ENCODE data around the gene KRT8.
"Not testable (repeated sequence)": the region's sequence is repeated elsewhere in the genome, so short reads cannot be mapped to it uniquely, and the experiment has no call there.

Gene KRT8

DNA sequence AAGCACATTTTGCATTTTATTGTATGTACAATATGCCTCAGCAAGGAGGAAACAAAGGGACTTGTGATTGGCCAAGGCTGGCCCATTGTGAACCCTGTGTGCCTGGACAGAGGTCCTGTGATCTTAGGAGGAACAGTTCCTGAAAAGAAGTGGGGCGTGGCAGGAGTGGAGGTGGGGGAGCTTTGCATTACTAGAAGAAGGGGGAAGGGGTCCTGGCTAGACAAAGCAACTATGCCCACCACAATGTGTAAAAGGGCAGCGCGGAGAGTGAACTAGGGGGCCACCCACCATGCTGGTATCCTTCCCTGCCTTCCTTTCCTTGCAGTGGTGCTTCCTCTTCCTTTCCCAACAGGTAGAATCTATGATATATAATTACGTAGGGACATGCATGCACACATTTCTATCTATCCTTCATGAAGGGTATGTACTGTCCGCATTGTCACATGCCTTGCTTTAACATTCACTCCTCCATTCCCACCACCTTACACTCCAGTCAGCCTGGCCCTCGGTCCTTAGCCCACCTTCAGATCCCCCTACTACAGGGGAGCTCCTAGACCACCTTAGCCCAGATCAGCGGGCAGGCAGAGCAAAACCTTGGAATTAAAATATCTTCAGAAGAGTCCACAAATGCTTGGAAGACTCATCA, 12.5 kb downstream of the KRT8 start:
- no peak overlapping the region for H3K4me3 ChIP-seq (ENCODE audit: low read length)
- DNase-seq (ENCODE audit: low read depth) = no peak
- TF ChIP-seq, protein P1, sequence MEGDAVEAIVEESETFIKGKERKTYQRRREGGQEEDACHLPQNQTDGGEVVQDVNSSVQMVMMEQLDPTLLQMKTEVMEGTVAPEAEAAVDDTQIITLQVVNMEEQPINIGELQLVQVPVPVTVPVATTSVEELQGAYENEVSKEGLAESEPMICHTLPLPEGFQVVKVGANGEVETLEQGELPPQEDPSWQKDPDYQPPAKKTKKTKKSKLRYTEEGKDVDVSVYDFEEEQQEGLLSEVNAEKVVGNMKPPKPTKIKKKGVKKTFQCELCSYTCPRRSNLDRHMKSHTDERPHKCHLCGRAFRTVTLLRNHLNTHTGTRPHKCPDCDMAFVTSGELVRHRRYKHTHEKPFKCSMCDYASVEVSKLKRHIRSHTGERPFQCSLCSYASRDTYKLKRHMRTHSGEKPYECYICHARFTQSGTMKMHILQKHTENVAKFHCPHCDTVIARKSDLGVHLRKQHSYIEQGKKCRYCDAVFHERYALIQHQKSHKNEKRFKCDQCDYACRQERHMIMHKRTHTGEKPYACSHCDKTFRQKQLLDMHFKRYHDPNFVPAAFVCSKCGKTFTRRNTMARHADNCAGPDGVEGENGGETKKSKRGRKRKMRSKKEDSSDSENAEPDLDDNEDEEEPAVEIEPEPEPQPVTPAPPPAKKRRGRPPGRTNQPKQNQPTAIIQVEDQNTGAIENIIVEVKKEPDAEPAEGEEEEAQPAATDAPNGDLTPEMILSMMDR (conservative IDR thresholded peaks at IDR 0.05; ENCODE audit: low read depth, low read length) = no peak

- DNase-seq (ENCODE audit: low read depth) = no peak
- TF ChIP-seq, protein P1 (conservative IDR thresholded peaks at IDR 0.05; ENCODE audit: low read depth, low read length) = no peak
- no peak overlapping the region for H3K4me3 ChIP-seq (ENCODE audit: low read length)
Measured at GRCh38 chr12:52891044-52891443, 13.8 kb downstream of the KRT8 start.

DNA sequence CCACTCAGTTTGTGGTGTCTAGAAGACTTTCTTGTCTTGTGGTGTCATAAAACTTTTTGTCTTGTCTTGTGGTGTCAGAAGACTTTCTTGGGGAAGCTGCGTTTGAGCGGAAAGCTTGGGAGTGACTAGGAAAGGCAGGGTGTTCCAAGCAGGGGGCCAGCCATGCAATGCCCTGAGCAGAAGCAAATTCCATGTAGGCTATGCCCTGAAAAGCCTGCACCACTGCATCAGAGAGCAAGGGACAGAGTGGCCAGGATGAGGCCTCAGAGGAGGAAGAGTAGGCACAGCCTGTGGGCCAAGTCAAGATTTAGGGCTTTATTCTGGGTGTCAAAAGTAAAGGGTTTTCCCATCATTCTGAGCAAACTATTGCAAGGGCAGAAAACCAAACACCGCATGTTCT, 14.5 kb downstream of the KRT8 start:
- TF ChIP-seq, protein P1 (conservative IDR thresholded peaks at IDR 0.05; ENCODE audit: low read depth, low read length) = no peak
- DNase-seq (ENCODE audit: low read depth) = no peak
- no peak overlapping the region for H3K4me3 ChIP-seq (ENCODE audit: low read length)

GRCh38 chr12:52884526-52885293, 20.2 kb downstream of the KRT8 start:
- TF ChIP-seq, protein P1 (conservative IDR thresholded peaks at IDR 0.05; ENCODE audit: low read depth, low read length) = peak; percentile 86
- no peak for DNase-seq (ENCODE audit: low read depth)
- no peak overlapping the region for H3K4me3 ChIP-seq (ENCODE audit: low read length)

DNA sequence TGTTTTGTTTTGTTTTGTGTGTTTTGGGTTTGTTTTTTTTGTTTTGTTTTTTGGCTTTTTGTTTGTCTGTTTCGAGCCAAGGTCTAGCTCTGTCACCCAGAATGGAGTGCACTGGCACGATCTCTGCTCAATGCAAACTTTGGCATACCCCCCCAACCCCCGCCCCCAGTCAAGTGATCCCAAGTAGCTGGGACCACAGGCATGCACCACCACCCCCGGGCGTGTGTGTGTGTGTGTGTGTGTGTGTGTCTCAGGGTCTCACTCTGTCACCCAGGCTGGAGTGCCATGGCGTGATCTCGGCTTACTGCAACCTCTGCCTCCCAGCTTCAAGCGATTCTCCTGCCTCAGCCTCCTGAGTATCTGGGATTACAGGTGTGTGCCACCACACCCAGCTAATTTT, 24.4 kb downstream of the KRT8 start:
- DNase-seq (ENCODE audit: low read depth); H3K4me3 ChIP-seq (ENCODE audit: low read length): not testable (repeated sequence)

- TF ChIP-seq, protein P1 (conservative IDR thresholded peaks at IDR 0.05; ENCODE audit: low read depth, low read length) = peak; percentile 88
- DNase-seq (ENCODE audit: low read depth) = peak; percentile 65
- no peak overlapping the region for H3K4me3 ChIP-seq (ENCODE audit: low read length)
Measured at GRCh38 chr12:52879394-52880351, 25.2 kb downstream of the KRT8 start.
